ENCODE results near the gene GPR156.
A peak's percentile ranks its signal among the peaks of the same experiment; 100 is the strongest.

GPR156 gene

DNA sequence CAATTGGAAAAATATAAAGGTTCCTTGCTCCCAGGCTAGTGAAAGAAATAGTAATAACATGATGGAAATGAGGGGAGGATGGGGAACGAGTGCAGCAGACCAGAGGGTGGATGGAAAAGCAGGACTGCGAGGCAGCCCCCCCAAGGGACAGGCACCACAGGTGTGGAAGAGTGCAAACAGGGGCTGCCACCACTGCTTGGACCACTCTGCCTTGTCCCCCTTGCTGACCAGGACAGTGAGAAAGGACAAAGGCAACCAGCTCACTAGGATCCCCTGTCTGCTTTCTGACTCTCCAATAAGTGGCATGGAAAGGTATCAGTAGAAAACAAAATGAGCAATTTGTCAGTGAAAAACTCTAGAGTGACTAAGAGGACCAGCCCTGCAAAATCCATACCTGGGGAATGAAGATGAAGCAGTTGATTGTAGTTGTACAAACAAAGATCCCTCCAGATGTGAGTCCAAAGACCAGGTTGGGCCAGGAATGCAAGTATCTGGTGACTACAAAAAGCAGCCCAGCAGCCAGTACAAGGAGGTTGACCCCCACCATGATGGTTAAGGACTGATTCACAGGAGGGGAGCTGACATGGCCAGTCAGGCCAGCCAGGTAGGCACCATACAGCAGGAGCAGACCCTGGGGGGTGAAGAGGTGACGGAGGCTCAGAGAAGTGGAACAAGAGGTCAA lies 104.2 kb downstream of the GPR156 start:
- H3K27ac ChIP-seq (ENCODE audit: extremely low read depth, low read depth, low read length): no peak overlapping the region
- CTCF ChIA-PET: no interaction called here
- no peaks in the 10 kb centered on the region for H3K4me1 ChIP-seq (ENCODE audit: control insufficient read depth, insufficient read depth, low read length)

GRCh38 chr3:120177707-120178306 lies 107.2 kb downstream of the GPR156 start:
- CTCF ChIA-PET: interaction anchor here (0.7 to 1.3 kb wide), 2 partner anchors 30 to 197 kb away, joined by 3 to 4 read pairs; no protein-coding TSS in a partner anchor
- no peak for TF ChIP-seq ATF2 (tag by site-specific recombination; IDR thresholded peaks at IDR 0.05; ENCODE audit: low read depth)
- TF ChIP-seq PRDM1 (tag by site-specific recombination; IDR thresholded peaks at IDR 0.05): 0 out of 2 replicates have a peak, but pooled peaks have one; percentile 14
- POLR2A ChIA-PET: interaction anchor here (1.1 to 4.6 kb wide), 2 partner anchors 33 to 83 kb away, joined by 3 to 30 read pairs; partner anchors contain the start of gene GSK3B
- no peak overlapping the region for H3K27ac ChIP-seq (ENCODE audit: extremely low read depth, low read depth, low read length)
- no peak overlapping the region for H3K4me3 ChIP-seq (ENCODE audit: low read depth, low read length)
- no peaks in the 10 kb centered on the region for H3K4me1 ChIP-seq (ENCODE audit: control insufficient read depth, insufficient read depth, low read length)
- H3K9me3 ChIP-seq (ENCODE audit: control insufficient read depth, insufficient read depth, low read depth, low read length): no peaks in the 10 kb centered on the region
- no peaks in the 10 kb centered on the region for H3K36me3 ChIP-seq (ENCODE audit: control insufficient read depth in 2 of 2, insufficient read depth in 1 of 2, low read length in 2 of 2)

More for the DNA sequence above, 104.2 kb downstream of the GPR156 start:
- Histone ChIP-seq H3K4me3 (ENCODE audit: low read depth, low read length) (no peak overlapping the region), H3K36me3 (ENCODE audit: control insufficient read depth in 2 of 2, insufficient read depth in 1 of 2, low read length in 2 of 2) (no peaks in the 10 kb centered on the region), H3K9me3 (ENCODE audit: control insufficient read depth, insufficient read depth, low read depth, low read length) (no peaks in the 10 kb centered on the region)
- TF ChIP-seq ZNF707 (tag by site-specific recombination; IDR thresholded peaks at IDR 0.05) (no peak), ZFP37 (tag by site-specific recombination; IDR thresholded peaks at IDR 0.05) (no peak)
- TF ChIP-seq, protein P1, sequence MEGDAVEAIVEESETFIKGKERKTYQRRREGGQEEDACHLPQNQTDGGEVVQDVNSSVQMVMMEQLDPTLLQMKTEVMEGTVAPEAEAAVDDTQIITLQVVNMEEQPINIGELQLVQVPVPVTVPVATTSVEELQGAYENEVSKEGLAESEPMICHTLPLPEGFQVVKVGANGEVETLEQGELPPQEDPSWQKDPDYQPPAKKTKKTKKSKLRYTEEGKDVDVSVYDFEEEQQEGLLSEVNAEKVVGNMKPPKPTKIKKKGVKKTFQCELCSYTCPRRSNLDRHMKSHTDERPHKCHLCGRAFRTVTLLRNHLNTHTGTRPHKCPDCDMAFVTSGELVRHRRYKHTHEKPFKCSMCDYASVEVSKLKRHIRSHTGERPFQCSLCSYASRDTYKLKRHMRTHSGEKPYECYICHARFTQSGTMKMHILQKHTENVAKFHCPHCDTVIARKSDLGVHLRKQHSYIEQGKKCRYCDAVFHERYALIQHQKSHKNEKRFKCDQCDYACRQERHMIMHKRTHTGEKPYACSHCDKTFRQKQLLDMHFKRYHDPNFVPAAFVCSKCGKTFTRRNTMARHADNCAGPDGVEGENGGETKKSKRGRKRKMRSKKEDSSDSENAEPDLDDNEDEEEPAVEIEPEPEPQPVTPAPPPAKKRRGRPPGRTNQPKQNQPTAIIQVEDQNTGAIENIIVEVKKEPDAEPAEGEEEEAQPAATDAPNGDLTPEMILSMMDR (tag by site-specific recombination; IDR thresholded peaks at IDR 0.05): no peak
- POLR2A ChIA-PET: no interaction called here

- H3K27ac ChIP-seq (ENCODE audit: extremely low read depth, low read depth, low read length): no peak overlapping the region
- no peaks in the 10 kb centered on the region for H3K36me3 ChIP-seq (ENCODE audit: control insufficient read depth in 2 of 2, insufficient read depth in 1 of 2, low read length in 2 of 2)
- H3K4me3 ChIP-seq (ENCODE audit: low read depth, low read length): peak overlapping the region; percentile 10; the same call in 1 of the 2 replicates
- H3K9me3 ChIP-seq (ENCODE audit: control insufficient read depth, insufficient read depth, low read depth, low read length): no peaks in the 10 kb centered on the region
- ChIA-PET CTCF (interaction anchor here (1.3 kb wide), 1 partner anchor 30 kb away, joined by 4 read pairs; no protein-coding TSS in a partner anchor), POLR2A (interaction anchor here (0.6 to 4.6 kb wide), 3 partner anchors 32 to 1853 kb away, joined by 3 to 30 read pairs (median 3); partner anchors contain the start of gene GSK3B)
- no peaks in the 10 kb centered on the region for H3K4me1 ChIP-seq (ENCODE audit: control insufficient read depth, insufficient read depth, low read length)
- TF ChIP-seq ZNF202 (tag by site-specific recombination; IDR thresholded peaks at IDR 0.05; ENCODE audit: borderline replicate concordance) (no peak), ZNF510 (tag by site-specific recombination; IDR thresholded peaks at IDR 0.05; ENCODE audit: insufficient replicate concordance) (no peak), KLF10 (tag by site-specific recombination; IDR thresholded peaks at IDR 0.05) (no peak), ZNF16 (tag by site-specific recombination; IDR thresholded peaks at IDR 0.05; ENCODE audit: low read depth) (no peak), TRIM28 (IDR thresholded peaks at IDR 0.05; ENCODE audit: borderline replicate concordance, low read length) (peak; percentile 14; the same call in 1 of the 2 replicates), ZNF335 (tag by site-specific recombination; conservative IDR thresholded peaks at IDR 0.05) (peak; percentile 52), ZNF324 (tag by site-specific recombination; IDR thresholded peaks at IDR 0.05) (0 out of 2 replicates have a peak, but pooled peaks have one; percentile 24), ZNF837 (tag by site-specific recombination; IDR thresholded peaks at IDR 0.05) (no peak), ZNF629 (tag by site-specific recombination; IDR thresholded peaks at IDR 0.05) (0 out of 2 replicates have a peak, but pooled peaks have one; percentile 20), ZNF544 (tag by site-specific recombination; IDR thresholded peaks at IDR 0.05) (no peak), MZF1 (tag by site-specific recombination; IDR thresholded peaks at IDR 0.05; ENCODE audit: borderline replicate concordance) (no peak), PRDM10 (tag by site-specific recombination; IDR thresholded peaks at IDR 0.05) (0 out of 2 replicates have a peak, but pooled peaks have one; percentile 19), KLF9 (tag by site-specific recombination; IDR thresholded peaks at IDR 0.05; ENCODE audit: low read depth) (no peak), REPIN1 (tag by site-specific recombination; IDR thresholded peaks at IDR 0.05; ENCODE audit: low read depth) (no peak), ZNF548 (tag by site-specific recombination; IDR thresholded peaks at IDR 0.05) (no peak), ATF2 (tag by site-specific recombination; IDR thresholded peaks at IDR 0.05; ENCODE audit: low read depth) (0 out of 2 replicates have a peak, but pooled peaks have one; percentile 4), GLIS1 (tag by site-specific recombination; IDR thresholded peaks at IDR 0.05) (peak; percentile 59)
Observed at GRCh38 chr3:120177151-120177550, 107.9 kb downstream of the GPR156 start.
